ENCODE measurements around the gene MEGF11.
A peak's percentile ranks its signal among the peaks of the same experiment; 100 is the strongest.

Gene MEGF11

GRCh38 chr15:66288093-66288492 is 34.5 kb upstream of the MEGF11 start:
- Histone ChIP-seq H3K36me3 (ENCODE audit: insufficient read depth, low read length) (no peaks in the 10 kb centered on the region), H4K20me1 (ENCODE audit: insufficient read depth, low read length, poor library complexity, severe bottlenecking) (no peaks in the 10 kb centered on the region), H3F3A (ENCODE audit: low read depth) (no peaks in the 10 kb centered on the region), H3K4me2 (ENCODE audit: low read depth, low read length, poor library complexity, severe bottlenecking) (no peak overlapping the region), H3K4me1 (ENCODE audit: insufficient read depth, low read length, poor library complexity, severe bottlenecking) (peaks cover 22% of the 10 kb centered on the region), H3K9me3 (ENCODE audit: insufficient read depth, low read depth, low read length) (no peaks in the 10 kb centered on the region), H3K9me2 (replicated peaks; ENCODE audit: low read depth, low read length) (no peaks in the 10 kb centered on the region), H3K79me2 (ENCODE audit: insufficient read depth, low read length) (peaks cover 13% of the 10 kb centered on the region), H3K27me3 (ENCODE audit: insufficient read depth, low read length, poor library complexity, severe bottlenecking) (no peaks in the 10 kb centered on the region), H3K9ac (ENCODE audit: low read depth, low read length, poor library complexity, severe bottlenecking) (no peak overlapping the region), H2AFZ (ENCODE audit: low read length) (no peak overlapping the region), H3K4me3 (ENCODE audit: low read length, poor library complexity, severe bottlenecking) (no peak overlapping the region)
- TF ChIP-seq CTCF (conservative IDR thresholded peaks at IDR 0.05; ENCODE audit: low read length) (no peak), EZH2phosphoT487 (IDR thresholded peaks at IDR 0.05; ENCODE audit: borderline replicate concordance) (no peak)

- peaks cover 19% of the 10 kb centered on the region for H3K4me1 ChIP-seq (ENCODE audit: insufficient read depth, low read length, poor library complexity, severe bottlenecking)
- no peaks in the 10 kb centered on the region for H3K27me3 ChIP-seq (ENCODE audit: insufficient read depth, low read length, poor library complexity, severe bottlenecking)
- no peaks in the 10 kb centered on the region for H3K36me3 ChIP-seq (ENCODE audit: insufficient read depth, low read length)
- no peak overlapping the region for H2AFZ ChIP-seq (ENCODE audit: low read length)
- no peak overlapping the region for H3K4me3 ChIP-seq (ENCODE audit: low read length, poor library complexity, severe bottlenecking)
- peak; percentile 49 for TF ChIP-seq CTCF (conservative IDR thresholded peaks at IDR 0.05; ENCODE audit: low read length)
- TF ChIP-seq EZH2phosphoT487 (IDR thresholded peaks at IDR 0.05; ENCODE audit: borderline replicate concordance), result no peak
- peaks cover 8% of the 10 kb centered on the region for H3K79me2 ChIP-seq (ENCODE audit: insufficient read depth, low read length)
- no peak overlapping the region for H3K9ac ChIP-seq (ENCODE audit: low read depth, low read length, poor library complexity, severe bottlenecking)
- H3K4me2 ChIP-seq (ENCODE audit: low read depth, low read length, poor library complexity, severe bottlenecking), result no peak overlapping the region
- H3K9me2 ChIP-seq (replicated peaks; ENCODE audit: low read depth, low read length), result no peaks in the 10 kb centered on the region
- H3K9me3 ChIP-seq (ENCODE audit: insufficient read depth, low read depth, low read length), result no peaks in the 10 kb centered on the region
- H4K20me1 ChIP-seq (ENCODE audit: insufficient read depth, low read length, poor library complexity, severe bottlenecking), result no peaks in the 10 kb centered on the region
- no peaks in the 10 kb centered on the region for H3F3A ChIP-seq (ENCODE audit: low read depth)
Observed at GRCh38 chr15:66287461-66288057, 34.0 kb upstream of the MEGF11 start.

- H3K27me3 ChIP-seq (ENCODE audit: insufficient read depth, low read length, poor library complexity, severe bottlenecking), result no peaks in the 10 kb centered on the region
- no peaks in the 10 kb centered on the region for H3K36me3 ChIP-seq (ENCODE audit: insufficient read depth, low read length)
- H3K9ac ChIP-seq (ENCODE audit: low read depth, low read length, poor library complexity, severe bottlenecking), result no peak overlapping the region
- H3K4me1 ChIP-seq (ENCODE audit: insufficient read depth, low read length, poor library complexity, severe bottlenecking), result peaks cover 8% of the 10 kb centered on the region
- H2AFZ ChIP-seq (ENCODE audit: low read length), result no peak overlapping the region
- H3F3A ChIP-seq (ENCODE audit: low read depth), result no peaks in the 10 kb centered on the region
- H3K4me3 ChIP-seq (ENCODE audit: low read length, poor library complexity, severe bottlenecking), result no peak overlapping the region
- no peaks in the 10 kb centered on the region for H3K9me2 ChIP-seq (replicated peaks; ENCODE audit: low read depth, low read length)
- H3K9me3 ChIP-seq (ENCODE audit: insufficient read depth, low read depth, low read length), result no peaks in the 10 kb centered on the region
- H3K4me2 ChIP-seq (ENCODE audit: low read depth, low read length, poor library complexity, severe bottlenecking), result peak overlapping the region; percentile 18
- H3K79me2 ChIP-seq (ENCODE audit: insufficient read depth, low read length), result no peaks in the 10 kb centered on the region
- H4K20me1 ChIP-seq (ENCODE audit: insufficient read depth, low read length, poor library complexity, severe bottlenecking), result no peaks in the 10 kb centered on the region
- no peak for TF ChIP-seq CTCF (conservative IDR thresholded peaks at IDR 0.05; ENCODE audit: low read length)
- TF ChIP-seq EZH2phosphoT487 (IDR thresholded peaks at IDR 0.05; ENCODE audit: borderline replicate concordance), result peak; percentile 12; the same call in 1 of the 2 replicates
Observed at GRCh38 chr15:66285533-66286280, 32.2 kb upstream of the MEGF11 start.
